ENCODE measurements around the gene KIAA1217.

The KIAA1217 gene

DNA sequence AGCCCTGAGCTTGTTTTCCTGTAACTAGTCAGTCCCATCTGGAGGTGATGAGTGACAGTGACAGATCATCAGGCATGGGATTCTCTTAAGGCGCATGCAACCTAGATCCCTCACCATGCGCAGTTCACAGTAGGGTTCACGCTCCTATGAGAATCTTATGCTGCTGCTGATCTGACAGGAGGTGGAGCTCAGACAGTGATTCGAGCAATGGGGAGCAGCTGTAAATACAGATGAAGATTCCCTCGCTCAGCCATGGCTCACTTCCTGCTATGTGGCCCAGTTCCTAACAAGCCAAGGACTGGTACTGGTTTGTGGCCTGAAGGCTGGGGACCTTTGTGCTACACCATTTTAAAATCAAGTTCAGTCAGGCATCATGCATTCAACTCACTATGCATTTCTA is 221.7 kb downstream of the KIAA1217 start:
- Histone ChIP-seq H3K9me3 (ENCODE audit: low read length) (no peaks in the 10 kb centered on the region), H3K4me3 (ENCODE audit: low read depth, low read length, poor library complexity, severe bottlenecking) (no peak overlapping the region), H3K9ac (ENCODE audit: low read length) (no peak overlapping the region), H3K4me2 (ENCODE audit: low read length) (no peak overlapping the region), H3K27ac (ENCODE audit: low read depth, low read length, poor library complexity, severe bottlenecking) (no peak overlapping the region), H3K27me3 (ENCODE audit: insufficient read depth, low read length) (no peaks in the 10 kb centered on the region), H2AFZ (ENCODE audit: low read length) (no peak overlapping the region), H4K20me1 (ENCODE audit: insufficient read depth, low read length) (no peaks in the 10 kb centered on the region), H3K4me1 (ENCODE audit: insufficient read depth, low read length, severe bottlenecking) (no peaks in the 10 kb centered on the region), H3K79me2 (ENCODE audit: insufficient read depth, low read length) (no peaks in the 10 kb centered on the region), H3K9me2 (ENCODE audit: low read depth, low read length) (no peaks in the 10 kb centered on the region), H3K36me3 (ENCODE audit: insufficient read depth, low read length) (no peaks in the 10 kb centered on the region), H3F3A (ENCODE audit: insufficient read depth, low read length) (no peaks in the 10 kb centered on the region)
- TF ChIP-seq EZH2 (IDR thresholded peaks at IDR 0.05; ENCODE audit: borderline replicate concordance, low read length), result no peak
- TF ChIP-seq, protein P1, sequence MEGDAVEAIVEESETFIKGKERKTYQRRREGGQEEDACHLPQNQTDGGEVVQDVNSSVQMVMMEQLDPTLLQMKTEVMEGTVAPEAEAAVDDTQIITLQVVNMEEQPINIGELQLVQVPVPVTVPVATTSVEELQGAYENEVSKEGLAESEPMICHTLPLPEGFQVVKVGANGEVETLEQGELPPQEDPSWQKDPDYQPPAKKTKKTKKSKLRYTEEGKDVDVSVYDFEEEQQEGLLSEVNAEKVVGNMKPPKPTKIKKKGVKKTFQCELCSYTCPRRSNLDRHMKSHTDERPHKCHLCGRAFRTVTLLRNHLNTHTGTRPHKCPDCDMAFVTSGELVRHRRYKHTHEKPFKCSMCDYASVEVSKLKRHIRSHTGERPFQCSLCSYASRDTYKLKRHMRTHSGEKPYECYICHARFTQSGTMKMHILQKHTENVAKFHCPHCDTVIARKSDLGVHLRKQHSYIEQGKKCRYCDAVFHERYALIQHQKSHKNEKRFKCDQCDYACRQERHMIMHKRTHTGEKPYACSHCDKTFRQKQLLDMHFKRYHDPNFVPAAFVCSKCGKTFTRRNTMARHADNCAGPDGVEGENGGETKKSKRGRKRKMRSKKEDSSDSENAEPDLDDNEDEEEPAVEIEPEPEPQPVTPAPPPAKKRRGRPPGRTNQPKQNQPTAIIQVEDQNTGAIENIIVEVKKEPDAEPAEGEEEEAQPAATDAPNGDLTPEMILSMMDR (IDR thresholded peaks at IDR 0.05; ENCODE audit: low read length), result no peak

DNA sequence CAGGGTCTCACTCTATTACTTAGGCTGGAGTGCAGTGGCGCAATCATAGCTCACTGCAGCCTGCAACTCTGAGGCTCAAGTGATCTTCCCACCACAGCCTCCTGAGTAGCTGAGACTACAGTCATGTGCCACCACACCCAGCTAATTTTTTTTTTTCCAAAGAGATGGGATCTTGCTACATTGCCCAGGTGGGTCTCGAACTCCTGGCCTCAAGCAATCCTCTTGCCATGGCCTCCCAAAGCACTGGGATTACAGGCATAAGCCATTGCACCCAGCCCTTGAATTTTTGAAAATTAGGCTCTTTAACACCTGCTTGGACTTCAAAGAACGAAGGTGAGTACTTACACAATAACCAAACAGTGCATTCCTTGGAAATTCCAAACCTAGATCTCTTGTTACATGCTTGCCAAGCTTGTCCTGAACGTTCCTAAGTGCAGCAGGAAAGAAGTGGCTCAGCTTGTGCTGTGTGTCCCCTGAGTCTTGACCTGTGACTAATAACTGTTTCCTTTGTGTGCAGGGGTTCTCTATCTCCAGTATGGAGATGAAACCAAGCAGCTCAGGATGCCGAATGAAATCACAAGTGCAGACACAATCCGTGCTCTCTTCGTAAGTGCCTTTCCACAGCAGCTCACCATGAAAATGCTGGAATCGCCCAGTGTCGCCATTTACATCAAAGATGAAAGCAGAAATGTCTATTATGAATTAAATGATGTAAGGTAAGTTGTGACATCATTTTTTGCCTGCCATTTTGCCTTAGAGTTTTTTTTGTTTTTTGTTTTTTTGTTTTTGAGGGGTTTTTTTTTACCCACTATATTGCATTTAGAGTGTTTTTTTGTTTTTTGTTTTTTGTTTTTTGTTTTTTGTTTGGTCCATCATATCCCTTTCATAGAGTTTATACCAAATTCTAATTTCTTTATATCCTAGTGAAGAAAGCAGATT is 223.8 kb downstream of the KIAA1217 start:
- no peaks in the 10 kb centered on the region for H3K79me2 ChIP-seq (ENCODE audit: insufficient read depth, low read length)
- H3K9me2 ChIP-seq (ENCODE audit: low read depth, low read length), result no peaks in the 10 kb centered on the region
- no peaks in the 10 kb centered on the region for H4K20me1 ChIP-seq (ENCODE audit: insufficient read depth, low read length)
- TF ChIP-seq, protein P1 (IDR thresholded peaks at IDR 0.05; ENCODE audit: low read length), result no peak
- TF ChIP-seq EZH2 (IDR thresholded peaks at IDR 0.05; ENCODE audit: borderline replicate concordance, low read length), result no peak
- H2AFZ ChIP-seq (ENCODE audit: low read length), result no peak overlapping the region
- no peaks in the 10 kb centered on the region for H3K36me3 ChIP-seq (ENCODE audit: insufficient read depth, low read length)
- no peaks in the 10 kb centered on the region for H3K27me3 ChIP-seq (ENCODE audit: insufficient read depth, low read length)
- no peak overlapping the region for H3K4me2 ChIP-seq (ENCODE audit: low read length)
- no peaks in the 10 kb centered on the region for H3K9me3 ChIP-seq (ENCODE audit: low read length)
- H3K27ac ChIP-seq (ENCODE audit: low read depth, low read length, poor library complexity, severe bottlenecking), result no peak overlapping the region
- no peak overlapping the region for H3K4me3 ChIP-seq (ENCODE audit: low read depth, low read length, poor library complexity, severe bottlenecking)
- no peaks in the 10 kb centered on the region for H3F3A ChIP-seq (ENCODE audit: insufficient read depth, low read length)
- H3K9ac ChIP-seq (ENCODE audit: low read length), result no peak overlapping the region
- H3K4me1 ChIP-seq (ENCODE audit: insufficient read depth, low read length, severe bottlenecking), result no peaks in the 10 kb centered on the region

DNA sequence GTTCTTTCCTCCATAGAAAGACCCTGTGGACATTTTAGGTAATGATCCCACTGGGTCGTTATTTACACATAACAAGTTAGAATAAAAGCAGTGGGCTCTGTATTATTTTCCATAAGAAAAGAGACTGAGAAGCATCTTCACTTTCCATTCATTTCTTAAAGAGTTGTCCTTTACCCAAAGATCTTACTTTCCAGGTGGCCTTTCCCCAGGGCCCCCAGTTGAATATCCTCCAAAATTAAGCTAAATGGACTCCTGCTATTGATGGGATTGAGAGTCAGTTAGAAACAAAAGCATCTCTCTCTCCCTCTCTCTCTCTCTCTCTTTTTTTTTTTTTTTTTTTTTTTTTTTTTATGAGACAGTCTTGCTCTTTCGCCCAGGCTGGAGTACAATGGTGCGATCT is 224.8 kb downstream of the KIAA1217 start:
- Histone ChIP-seq H3K9me3 (ENCODE audit: low read length) (no peaks in the 10 kb centered on the region), H3K9ac (ENCODE audit: low read length) (no peak overlapping the region), H3K9me2 (ENCODE audit: low read depth, low read length) (no peaks in the 10 kb centered on the region), H3K27me3 (ENCODE audit: insufficient read depth, low read length) (no peaks in the 10 kb centered on the region), H3K4me2 (ENCODE audit: low read length) (no peak overlapping the region), H3K36me3 (ENCODE audit: insufficient read depth, low read length) (no peaks in the 10 kb centered on the region), H3F3A (ENCODE audit: insufficient read depth, low read length) (no peaks in the 10 kb centered on the region), H3K27ac (ENCODE audit: low read depth, low read length, poor library complexity, severe bottlenecking) (no peak overlapping the region), H3K79me2 (ENCODE audit: insufficient read depth, low read length) (no peaks in the 10 kb centered on the region), H2AFZ (ENCODE audit: low read length) (no peak overlapping the region), H4K20me1 (ENCODE audit: insufficient read depth, low read length) (no peaks in the 10 kb centered on the region), H3K4me3 (ENCODE audit: low read depth, low read length, poor library complexity, severe bottlenecking) (no peak overlapping the region), H3K4me1 (ENCODE audit: insufficient read depth, low read length, severe bottlenecking) (no peaks in the 10 kb centered on the region)
- no peak for TF ChIP-seq EZH2 (IDR thresholded peaks at IDR 0.05; ENCODE audit: borderline replicate concordance, low read length)
- TF ChIP-seq, protein P1 (IDR thresholded peaks at IDR 0.05; ENCODE audit: low read length), result no peak
